Right renal cortex interstitium (tissue), 3 donors: ENCODE results near the gene MAPK12. TPM values are rescaled to one million over a fixed set of nuclear protein-coding genes. Genes with fewer than 3 reads are reported as not detected.

Experiments used
- polyA plus RNA-seq, 3 donors: library from polyadenylated mRNA; unstranded; fragments of 120-200 nt; gene quantifications; one replicate each; pipeline ENCODE4 v1.2.1, GENCODE V29; 2013; ENCODE audit not compliant: insufficient read length in 3 of 3

Gene MAPK12
- polyA plus RNA-seq, 3 donors: 9.1 to 10.9 (median 9.9) TPM

Other genes with a start within 250 kb of the MAPK12 start
- gene IL17REL, start 248.9 kb downstream of the MAPK12 start, polyA plus RNA-seq: under 1 TPM in 1 of 3 donors, not detected in 2; 0.03 TPM
- not detected for gene TTLL8, start 203.4 kb downstream of the MAPK12 start, polyA plus RNA-seq
- gene MLC1, start 176.3 kb downstream of the MAPK12 start, polyA plus RNA-seq: 1 to 10 TPM in 1 of 3 donors, under 1 TPM in 2; 0.64 to 1.0 (median 0.90) TPM
- gene MOV10L1, start 171.7 kb downstream of the MAPK12 start, polyA plus RNA-seq: 1 to 10 TPM in 1 of 3 donors, under 1 TPM in 2; 0.49 to 1.0 (median 0.85) TPM
- gene PANX2, start 91.0 kb downstream of the MAPK12 start, polyA plus RNA-seq: 1 to 10 TPM in 2 of 3 donors, under 1 TPM in 1; 0.65 to 1.5 (median 1.1) TPM
- 10 to 100 TPM; 17.1 to 20.7 (median 17.8) TPM for gene TRABD, start 75.8 kb downstream of the MAPK12 start, polyA plus RNA-seq
- 10 to 100 TPM; 13.9 to 18.3 (median 14.8) TPM for gene SELENOO, start 60.7 kb downstream of the MAPK12 start, polyA plus RNA-seq
- 10 to 100 TPM; 26.4 to 28.3 (median 28.1) TPM for gene TUBGCP6, start 16.7 kb downstream of the MAPK12 start, polyA plus RNA-seq
- 10 to 100 TPM; 13.2 to 15.8 (median 13.7) TPM for gene HDAC10, start 10.4 kb downstream of the MAPK12 start, polyA plus RNA-seq
- 1 to 10 TPM; 6.1 to 7.9 (median 6.4) TPM for gene MAPK11, start 8.7 kb upstream of the MAPK12 start, polyA plus RNA-seq
- gene PLXNB2, start 46.0 kb upstream of the MAPK12 start, polyA plus RNA-seq: 100 to 1,000 TPM; 193 to 218 (median 204) TPM
- 10 to 100 TPM in 2 of 3 donors, 1 to 10 TPM in 1; 9.0 to 12.0 (median 11.2) TPM for gene DENND6B, start 65.3 kb upstream of the MAPK12 start, polyA plus RNA-seq
- 10 to 100 TPM; 29.8 to 31.5 (median 31.5) TPM for gene PPP6R2, start 81.6 kb upstream of the MAPK12 start, polyA plus RNA-seq
- 10 to 100 TPM; 24.7 to 28.0 (median 26.6) TPM for gene SBF1, start 213.4 kb upstream of the MAPK12 start, polyA plus RNA-seq
- 1 to 10 TPM; 3.2 to 5.9 (median 4.1) TPM for gene ADM2, start 219.9 kb upstream of the MAPK12 start, polyA plus RNA-seq
- 10 to 100 TPM in 2 of 3 donors, 1 to 10 TPM in 1; 3.2 to 19.0 (median 13.4) TPM for gene MIOX, start 225.2 kb upstream of the MAPK12 start, polyA plus RNA-seq
- gene LMF2, start 246.0 kb upstream of the MAPK12 start, polyA plus RNA-seq: 10 to 100 TPM; 28.1 to 35.2 (median 32.0) TPM
- 10 to 100 TPM; 35.6 to 41.1 (median 39.4) TPM for gene NCAPH2, start 246.5 kb upstream of the MAPK12 start, polyA plus RNA-seq